HG03135 (cell line): Measurements from ENCODE around the gene YWHAG.

Source experiments
- ATAC-seq: cut with Tn5 transposase; IDR thresholded peaks from one replicate; pipeline ENCODE4 v1.9.1; 2021; ENCODE audit warnings: mild to moderate bottlenecking, moderate library complexity; ENCODE audit not compliant: unreplicated experiment

The YWHAG gene

GRCh38 chr7:76278540-76278939 is 80.3 kb downstream of the YWHAG start:
- no peak for ATAC-seq
